ENCODE data around the gene EPOP.

The EPOP gene

DNA sequence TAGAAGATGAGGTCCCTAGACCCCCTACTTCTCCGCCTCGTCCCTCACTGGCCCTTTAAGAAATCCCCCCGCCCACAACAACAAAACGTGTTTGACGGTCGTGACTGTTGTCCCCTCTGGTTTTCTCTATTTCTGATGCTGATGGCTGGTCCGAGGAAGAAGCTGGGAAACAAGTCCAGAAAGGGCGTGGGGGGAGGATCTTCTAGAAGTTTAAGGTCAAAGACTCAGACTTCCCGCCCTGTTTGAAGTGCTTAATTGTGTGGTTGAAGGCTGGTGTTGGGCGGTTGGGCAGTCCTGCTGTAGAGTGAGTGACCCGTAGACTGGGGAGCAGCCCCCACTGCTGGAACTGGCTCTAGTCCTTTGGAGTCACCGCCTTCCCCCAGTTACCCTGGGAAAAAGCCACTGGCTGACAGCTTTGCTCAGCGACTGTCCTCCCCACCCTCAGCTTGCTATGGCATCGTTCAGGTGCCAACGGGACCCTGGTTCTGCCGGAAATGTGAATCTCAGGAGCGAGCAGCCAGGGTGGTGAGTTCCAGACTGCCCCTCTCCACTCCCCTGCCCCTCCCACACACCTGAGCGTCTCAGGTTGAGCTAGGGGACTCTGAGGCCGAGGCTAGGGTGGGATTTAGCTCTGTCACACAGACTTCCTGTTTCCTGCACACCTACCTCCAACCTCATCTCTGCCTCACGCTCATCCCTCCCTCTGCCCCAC, 31.9 kb upstream of the EPOP start:
- FAIRE-seq = no peak
- DNase-seq (ENCODE audit: extremely low spot score, insufficient read length, low read depth) = no peak

DNA sequence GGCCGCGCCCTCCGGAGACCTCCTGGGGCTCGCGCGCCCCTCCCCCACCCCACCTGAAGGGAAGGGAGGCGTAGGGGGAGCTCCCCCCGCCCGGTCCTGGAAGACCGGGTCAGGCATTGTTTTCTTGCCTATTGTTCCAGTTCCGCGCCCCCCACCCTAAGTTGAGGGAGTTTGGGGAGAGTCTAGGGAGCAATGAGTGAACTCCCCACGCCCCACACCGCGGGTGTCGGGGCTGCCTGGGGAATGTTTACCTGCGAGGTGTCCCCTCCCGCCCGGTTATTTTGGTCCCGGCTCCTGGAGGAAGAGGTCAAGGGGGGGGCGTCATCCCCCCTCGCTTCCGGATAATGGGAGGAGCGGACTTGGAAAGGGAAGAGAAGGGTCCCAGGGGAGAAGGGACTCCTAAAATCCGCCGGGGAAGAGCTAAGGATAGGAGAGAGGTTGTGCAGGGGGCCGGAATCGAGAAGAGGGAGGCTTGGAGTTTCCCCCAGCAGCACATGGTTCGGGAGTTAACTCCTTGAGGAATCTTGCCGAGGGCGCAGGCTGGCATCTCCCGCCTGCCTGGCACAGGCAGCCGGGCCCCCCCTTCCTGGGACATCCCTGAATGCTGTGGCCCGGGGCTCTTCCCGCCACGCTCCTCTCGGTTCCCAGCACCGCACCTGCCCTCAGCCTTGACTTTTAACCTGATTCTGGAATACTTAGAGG, 31.2 kb upstream of the EPOP start:
- DNase-seq (ENCODE audit: extremely low spot score, insufficient read length, low read depth) (no peak), FAIRE-seq (no peak)

GRCh38 chr17:38705523-38705802, 30.7 kb upstream of the EPOP start:
- FAIRE-seq = no peak
- no peak for DNase-seq (ENCODE audit: extremely low spot score, insufficient read length, low read depth)

DNA sequence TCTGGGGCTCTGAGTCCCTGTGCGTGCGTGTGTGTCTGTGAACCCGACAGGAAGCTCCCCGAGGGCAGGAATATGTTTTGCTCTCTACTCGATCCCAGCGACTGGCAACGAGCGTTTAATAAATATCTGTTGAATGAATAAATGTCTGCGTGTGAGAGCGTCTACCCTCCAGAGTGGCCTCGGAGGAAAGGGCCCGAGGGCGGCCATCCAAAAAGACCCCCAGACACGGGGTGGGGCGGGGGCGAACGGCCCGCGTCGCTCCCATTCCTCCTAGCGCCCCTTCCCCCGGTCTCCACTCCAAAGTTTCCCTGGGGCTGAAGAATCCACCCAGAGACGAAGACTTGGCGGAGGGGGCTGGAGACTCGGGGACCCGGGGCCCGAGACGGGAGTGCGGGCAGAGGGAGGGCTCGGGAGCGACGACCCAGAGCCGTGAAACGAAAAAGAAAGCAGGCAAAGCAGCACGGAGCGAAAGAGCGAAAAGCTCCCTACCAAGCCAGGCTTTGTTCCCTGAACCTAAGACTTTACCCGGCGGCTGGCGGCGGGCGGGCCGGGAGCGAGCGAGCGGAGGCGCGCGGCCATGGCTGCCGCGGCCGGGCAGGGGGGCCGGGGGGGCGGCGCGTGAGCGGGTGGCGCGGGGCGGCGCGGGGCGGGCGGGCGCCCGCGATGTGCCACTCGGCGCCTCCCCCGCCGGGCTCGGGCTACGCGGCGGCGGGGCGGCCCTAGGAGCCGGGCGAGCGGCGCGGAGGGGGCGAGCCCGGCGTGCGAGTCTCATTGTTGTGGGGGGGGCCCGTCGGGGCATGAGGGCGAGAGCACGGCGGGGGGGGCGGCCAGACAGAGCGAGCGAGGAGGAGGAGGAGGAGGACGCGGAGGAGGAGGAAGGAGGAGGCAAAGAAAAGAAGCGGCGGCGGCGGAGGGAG, 30.1 kb upstream of the EPOP start, which contains the start of gene MLLT6:
TSS of gene MLLT6 (plus strand) at position 668 of the 917 bp plus-strand sequence. CDS start 360 bp downstream, outside the sequence.
- FAIRE-seq (no peak), DNase-seq (ENCODE audit: extremely low spot score, insufficient read length, low read depth) (no peak)

DNA sequence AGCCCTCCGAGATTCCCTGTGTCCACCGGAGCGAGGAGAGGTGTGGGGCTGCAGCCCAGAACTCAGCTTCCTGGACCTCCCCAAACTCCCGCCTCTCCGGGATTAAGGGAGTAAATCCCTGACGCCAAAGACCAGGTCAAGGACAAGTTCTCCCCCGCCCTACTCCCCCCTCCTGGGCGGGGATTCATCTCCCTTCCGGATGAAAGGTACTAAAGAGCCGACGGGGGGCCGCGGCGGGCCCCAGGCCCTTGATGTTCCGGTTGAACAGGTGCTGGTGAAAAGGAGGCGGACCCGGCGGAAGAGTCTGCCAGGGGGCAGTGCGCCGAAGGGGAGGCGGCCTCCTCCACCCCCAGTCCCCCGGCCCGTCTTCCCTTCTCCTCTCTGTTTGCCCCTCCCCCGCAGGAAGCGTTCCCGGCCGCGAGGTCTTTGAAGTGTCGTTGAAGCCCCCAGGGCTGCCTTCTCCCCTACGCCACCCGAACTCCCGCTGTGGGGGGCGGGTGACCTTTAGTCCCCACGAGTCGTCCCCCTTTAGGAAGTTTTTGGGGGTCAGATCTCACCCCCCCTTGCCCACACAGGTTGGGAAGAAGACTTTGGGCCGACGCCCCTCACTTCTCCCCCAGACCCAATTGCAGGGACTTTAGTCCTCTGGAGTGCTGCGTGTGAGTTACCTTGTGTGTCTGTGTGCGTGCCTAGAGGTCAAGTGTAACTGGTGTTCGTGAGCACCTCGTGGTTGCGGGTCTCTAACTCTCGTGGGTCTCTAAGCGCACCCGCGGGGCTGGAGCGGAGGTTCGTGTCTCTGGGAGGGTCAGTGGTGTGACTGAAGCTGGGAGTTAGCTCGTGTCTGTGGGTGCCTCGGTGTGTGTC, 29.2 kb upstream of the EPOP start:
- DNase-seq (ENCODE audit: extremely low spot score, insufficient read length, low read depth) = no peak
- FAIRE-seq = no peak

DNA sequence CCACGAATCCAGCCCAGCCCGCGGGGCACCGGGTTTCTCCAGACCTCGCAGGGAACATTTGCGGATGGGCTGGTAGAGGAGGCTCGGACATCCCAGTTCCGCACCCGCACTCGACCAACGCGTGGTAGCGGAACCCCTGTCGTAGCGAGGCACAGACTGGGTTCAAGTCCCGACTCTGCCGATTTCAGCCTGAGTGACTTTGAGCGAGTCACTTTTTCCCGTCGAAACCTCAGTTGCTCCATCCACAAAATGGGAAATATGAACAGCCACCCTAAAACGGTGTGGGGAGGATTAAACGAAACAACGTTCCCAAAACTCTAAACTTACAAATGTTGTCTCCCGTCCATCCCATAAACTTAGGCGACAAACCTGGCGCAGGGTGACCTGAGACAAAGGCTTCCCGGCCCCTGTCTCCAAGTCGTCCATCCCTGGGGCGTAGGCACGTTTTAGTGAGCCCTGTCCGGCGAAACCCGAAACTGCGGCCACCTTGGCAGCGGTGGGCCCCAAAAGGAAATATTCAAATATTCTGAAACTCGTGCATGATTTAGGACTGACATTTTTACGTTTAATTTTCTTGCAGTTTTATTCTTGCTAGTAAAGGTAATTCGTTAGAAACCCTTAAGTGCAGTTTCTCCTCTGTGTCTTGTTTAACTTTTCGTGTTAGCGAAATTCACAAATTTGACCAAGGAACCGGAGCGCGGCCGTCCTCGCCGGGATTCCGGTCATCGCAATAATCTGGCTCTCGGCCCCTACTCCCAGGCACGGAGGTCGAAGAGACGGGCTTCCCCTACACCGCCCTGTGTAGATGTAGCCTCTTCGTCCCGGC, 28.4 kb upstream of the EPOP start:
- DNase-seq (ENCODE audit: extremely low spot score, insufficient read length, low read depth) (no peak), FAIRE-seq (no peak)

DNA sequence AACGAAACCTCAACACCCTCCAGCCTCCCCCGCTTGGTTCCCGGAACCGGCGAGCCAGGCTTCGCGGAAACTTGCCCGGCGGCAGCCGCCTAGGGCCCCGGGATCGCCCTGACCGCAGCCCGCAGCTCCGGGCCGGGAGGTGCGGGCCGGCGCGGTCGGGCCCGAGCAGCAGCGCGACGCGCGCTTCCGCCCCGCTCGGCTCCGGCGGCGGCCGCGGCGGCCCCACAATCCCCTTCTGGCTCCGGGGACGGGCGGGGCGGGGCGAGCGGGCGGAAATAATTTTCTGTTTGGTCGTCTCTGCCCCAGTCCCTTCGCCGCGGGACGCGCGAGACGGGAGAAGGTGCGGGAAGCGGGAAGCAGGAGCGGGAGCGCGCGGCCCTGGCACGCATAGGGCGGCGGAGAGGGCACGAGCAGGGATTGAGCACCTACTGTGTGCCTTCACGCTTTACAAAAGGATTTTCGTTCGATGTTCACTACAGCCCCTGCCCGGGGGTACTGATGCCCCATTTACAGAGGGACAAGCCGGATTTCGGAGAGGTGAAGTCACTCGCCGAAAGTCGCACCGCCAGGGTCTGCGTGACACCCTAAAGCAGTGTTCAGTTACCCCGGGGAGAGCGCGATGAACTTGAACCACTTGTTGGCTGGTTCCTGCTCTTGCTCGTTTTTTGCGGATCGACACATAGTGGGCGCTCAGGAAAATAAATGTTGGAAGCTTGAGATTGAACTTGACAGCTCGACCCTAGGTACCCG, 27.6 kb upstream of the EPOP start:
- FAIRE-seq = no peak
- no peak for DNase-seq (ENCODE audit: extremely low spot score, insufficient read length, low read depth)

DNA sequence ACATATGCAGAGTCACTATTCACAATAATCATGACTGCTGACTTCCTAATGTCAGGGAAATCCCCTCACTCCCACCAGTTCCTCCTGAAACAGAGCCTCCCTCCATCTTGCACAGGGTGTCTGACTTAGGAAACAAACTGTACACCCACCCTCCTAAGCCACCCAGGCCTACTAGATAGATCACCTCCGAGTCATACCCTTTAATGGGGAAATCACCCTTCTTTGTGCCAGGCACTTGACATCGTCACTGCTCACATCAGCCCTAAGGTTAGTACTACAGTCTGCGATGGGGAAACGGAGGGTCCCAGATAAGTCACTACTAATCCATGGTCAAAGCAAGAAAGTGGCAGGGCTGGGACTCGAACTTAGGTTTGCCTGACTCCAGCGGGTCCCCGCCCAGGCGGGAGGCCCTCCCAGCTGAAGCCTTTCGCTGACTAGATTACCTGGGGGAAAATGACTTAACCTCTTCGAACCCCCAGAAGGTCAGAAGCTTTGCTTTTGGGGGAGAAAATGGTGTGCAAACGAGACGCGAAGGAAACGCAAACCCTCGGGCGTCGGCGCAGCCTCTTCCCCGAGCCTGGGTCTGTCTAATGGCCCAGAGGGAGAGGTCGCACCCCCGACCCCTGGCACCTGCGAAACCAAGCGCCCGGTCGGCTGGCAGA, 26.9 kb upstream of the EPOP start:
- no peak for DNase-seq (ENCODE audit: extremely low spot score, insufficient read length, low read depth)
- FAIRE-seq = no peak

GRCh38 chr17:38698760-38699159, 24.0 kb upstream of the EPOP start:
- no peak for FAIRE-seq
- DNase-seq (ENCODE audit: extremely low spot score, insufficient read length, low read depth) = no peak

GRCh38 chr17:38697061-38697820, 22.5 kb upstream of the EPOP start:
- DNase-seq (ENCODE audit: extremely low spot score, insufficient read length, low read depth) (no peak), FAIRE-seq (no peak)

DNA sequence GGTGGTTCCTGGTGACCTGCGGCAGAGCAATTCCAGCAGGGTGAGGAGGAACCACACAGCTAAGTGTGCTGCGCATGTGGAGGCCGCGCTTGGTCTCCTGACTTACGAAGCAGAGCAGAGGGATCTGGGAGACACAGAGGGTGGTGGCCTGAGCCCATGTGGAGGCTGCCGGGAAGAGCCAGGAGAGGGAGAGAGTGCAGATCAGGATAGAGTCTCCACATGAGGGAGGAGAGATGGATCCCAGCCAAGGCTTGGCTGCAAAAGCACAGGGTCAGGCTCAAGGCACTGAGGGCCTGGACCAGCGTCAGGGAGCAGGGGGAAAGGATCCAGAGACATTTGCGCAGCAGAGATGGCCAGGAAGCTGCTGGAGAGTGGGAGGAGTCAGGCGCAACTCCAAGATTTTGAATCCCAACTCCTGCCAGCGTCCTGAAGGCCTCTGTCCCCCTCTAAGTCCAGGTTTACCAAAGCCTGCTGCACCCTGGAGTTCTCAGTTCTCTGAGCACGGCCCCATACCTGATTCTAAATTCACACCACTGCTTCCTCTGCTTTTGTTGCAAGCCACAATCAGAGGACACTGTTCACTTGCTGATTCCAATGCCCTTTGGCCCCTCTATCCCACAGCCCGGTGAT, 19.1 kb upstream of the EPOP start:
- no peak for DNase-seq (ENCODE audit: extremely low spot score, insufficient read length, low read depth)
- no peak for FAIRE-seq

DNA sequence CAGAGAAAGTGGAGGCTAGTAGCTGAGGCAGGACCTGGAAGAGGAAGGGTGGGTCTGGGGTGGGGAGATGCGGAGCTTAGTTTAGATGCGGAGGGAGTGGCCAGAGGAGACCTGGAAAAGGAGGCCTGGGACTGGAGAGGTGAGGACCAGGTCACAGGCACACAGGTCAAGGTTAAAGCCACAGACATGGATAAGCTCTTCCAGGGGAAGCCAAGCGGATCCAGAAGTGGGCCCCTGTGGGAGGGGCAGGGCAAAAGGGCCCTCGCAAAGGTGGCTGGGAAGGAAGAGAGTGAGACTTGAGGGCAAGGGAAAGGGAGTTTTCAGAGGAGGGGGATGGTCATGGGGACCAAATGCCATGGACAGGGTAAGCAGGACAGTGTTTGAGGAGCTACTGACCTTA, 16.4 kb upstream of the EPOP start:
- DNase-seq (ENCODE audit: extremely low spot score, insufficient read length, low read depth) (no peak), FAIRE-seq (no peak)

DNA sequence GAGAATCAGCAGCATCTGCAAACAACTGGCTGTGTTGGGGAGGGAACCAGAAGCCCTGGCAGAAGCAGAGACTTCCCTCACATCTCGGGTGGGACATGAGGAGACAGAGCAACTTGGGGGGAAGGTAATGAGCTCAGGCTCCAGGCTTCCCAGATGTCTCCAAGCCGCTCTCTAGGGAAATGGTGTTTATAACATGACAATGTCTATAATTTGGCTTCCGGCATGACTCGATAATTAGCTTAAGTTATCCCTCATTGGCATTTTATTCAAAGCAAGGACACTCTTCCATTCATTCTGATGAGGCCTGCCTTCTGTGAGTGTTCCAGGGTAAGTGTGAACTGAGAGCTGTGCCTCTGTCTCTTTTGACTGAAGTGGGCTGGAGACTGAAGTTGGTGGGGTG, 15.6 kb upstream of the EPOP start:
- no peak for FAIRE-seq
- DNase-seq (ENCODE audit: extremely low spot score, insufficient read length, low read depth) = no peak

- no peak for FAIRE-seq
- DNase-seq (ENCODE audit: extremely low spot score, insufficient read length, low read depth) = no peak
Observed at GRCh38 chr17:38687286-38687685, 12.5 kb upstream of the EPOP start.

DNA sequence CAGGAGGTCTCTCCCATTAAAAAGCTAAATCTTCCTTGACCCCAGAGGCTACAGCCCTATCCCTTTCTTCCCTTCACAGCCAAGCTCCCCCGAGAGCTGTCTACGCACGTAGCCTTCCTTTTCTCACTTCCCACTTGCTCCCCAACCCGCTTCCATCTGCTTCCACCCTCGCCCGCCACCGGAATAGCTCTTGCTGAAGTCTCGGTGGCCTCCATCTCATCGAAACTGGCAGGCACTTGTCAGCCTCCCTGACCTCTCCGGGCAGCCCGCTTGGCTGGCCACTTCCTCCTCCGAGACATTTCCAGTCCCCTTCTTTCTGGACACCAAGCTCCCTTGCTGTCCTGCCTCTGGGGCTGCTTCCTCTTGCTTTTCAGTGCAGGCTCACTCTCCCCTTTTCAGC, 10.7 kb upstream of the EPOP start:
- FAIRE-seq (no peak), DNase-seq (ENCODE audit: extremely low spot score, insufficient read length, low read depth) (no peak)

- no peak for FAIRE-seq
Observed at GRCh38 chr17:38681096-38681495, 6.3 kb upstream of the EPOP start.

GRCh38 chr17:38677819-38678218, 3.1 kb upstream of the EPOP start:
- DNase-seq (ENCODE audit: extremely low spot score, insufficient read length, low read depth) (no peak), FAIRE-seq (no peak)

More at GRCh38 chr17:38681096-38681495, 6.3 kb upstream of the EPOP start:
- no peak for DNase-seq (ENCODE audit: extremely low spot score, insufficient read length, low read depth)

Data from GM18507 (cell line).